GM12878 (cell line): Measurements from ENCODE around the gene ZNF48. TPM values are rescaled to one million over a fixed set of nuclear protein-coding genes. Genes with fewer than 3 reads are reported as not detected.

ENCODE experiments used
- ATF7 ChIP-seq: fragments of 450-650 bp; IDR thresholded peaks from 2 replicates; pipeline ENCODE4 v1.6.1; 2016; ENCODE audit warnings: low read depth, mild to moderate bottlenecking
- BACH1 ChIP-seq: fragments of 450-650 bp; IDR thresholded peaks from 2 replicates; pipeline ENCODE4 v1.6.1; 2017; ENCODE audit warnings: mild to moderate bottlenecking, borderline replicate concordance
- CREM ChIP-seq: IDR thresholded peaks from 2 replicates; pipeline ENCODE4 v1.6.1; 2014; ENCODE audit warnings: antibody characterized with exemption, low read depth
- ETV6 ChIP-seq, 2 experiments: fragments of 450-650 bp in 1 of 2; IDR thresholded peaks in 1 of 2; conservative IDR thresholded peaks in 1 of 2; 2 replicates each; pipeline ENCODE4 v1.6.1; 2014; ENCODE audit warnings: antibody characterized with exemption in 1 of 2, borderline replicate concordance in 1 of 2, low read depth in 1 of 2, mild to moderate bottlenecking in 1 of 2, moderate library complexity in 1 of 2
- FOXK2 ChIP-seq: fragments of 450-650 bp; IDR thresholded peaks from 2 replicates; pipeline ENCODE4 v1.6.1; 2017; ENCODE audit warnings: mild to moderate bottlenecking, moderate library complexity
- HCFC1 ChIP-seq: fragments of 150-350 bp; IDR thresholded peaks from 2 replicates; pipeline ENCODE4 v1.6.1; 2014; ENCODE audit warnings: low read length
- IRF4 ChIP-seq: IDR thresholded peaks from 2 replicates; pipeline ENCODE4 v1.6.1; 2011; ENCODE audit warnings: low read depth, low read length
- LARP7 ChIP-seq: fragments of 450-650 bp; IDR thresholded peaks from 2 replicates; pipeline ENCODE4 v1.6.1; 2017; ENCODE audit warnings: mild to moderate bottlenecking
- MLLT1 ChIP-seq: fragments of 450-650 bp; IDR thresholded peaks from 2 replicates; pipeline ENCODE4 v1.6.1; 2016; ENCODE audit warnings: mild to moderate bottlenecking
- PBX3 ChIP-seq: IDR thresholded peaks from 2 replicates; pipeline ENCODE4 v1.6.1; 2011; ENCODE audit warnings: mild to moderate bottlenecking, low read depth, low read length, moderate library complexity; ENCODE audit not compliant: insufficient replicate concordance
- POLR2AphosphoS2 ChIP-seq: IDR thresholded peaks from 2 replicates; pipeline ENCODE4 v1.6.1; 2011; ENCODE audit warnings: low read depth, mild to moderate bottlenecking, low read length, improper control_type of control experiment, moderate library complexity
- PRDM15 ChIP-seq: fragments of 450-650 bp; formaldehyde crosslinking; IDR thresholded peaks from 2 replicates; pipeline ENCODE4 v1.4.0; 2020; ENCODE audit warnings: mild to moderate bottlenecking, moderate library complexity
- RAD51 ChIP-seq: fragments of 450-650 bp; IDR thresholded peaks from 2 replicates; pipeline ENCODE4 v1.6.1; 2016; ENCODE audit warnings: moderate library complexity, mild to moderate bottlenecking, inconsistent platforms
- SP1 ChIP-seq: IDR thresholded peaks from one replicate; pipeline ENCODE4 v1.6.1; 2011; ENCODE audit warnings: low read depth, low read length
- SPI1 ChIP-seq: IDR thresholded peaks from 2 replicates; pipeline ENCODE4 v1.6.1; 2011; ENCODE audit warnings: low read depth, mild to moderate bottlenecking, low read length, moderate library complexity, borderline replicate concordance; ENCODE audit not compliant: insufficient read depth
- YBX1 ChIP-seq: fragments of 450-650 bp; IDR thresholded peaks from 2 replicates; pipeline ENCODE4 v1.6.1; 2016; ENCODE audit warnings: antibody characterized with exemption
- ZNF592 ChIP-seq: fragments of 450-650 bp; IDR thresholded peaks from 2 replicates; pipeline ENCODE4 v1.6.1; 2017; ENCODE audit warnings: mild to moderate bottlenecking, moderate library complexity
- polyA plus RNA-seq, 11 experiments: library from polyadenylated mRNA; depleted of rRNA in 4 of 11; unstranded in 6 of 11; stranded (reverse) in 5 of 11; fragments of >200 nt; fragmentation: Nextera tagmentation in 4 of 11; fragmentation: Illumina TruSeq in 1 of 11; extraction: Ambion mirVana in 4 of 11; extraction: Trizol in 1 of 11; gene quantifications; 1 replicate in 1 of 11; 2 replicates in 10 of 11; pipeline versions ENCODE4 v1.2.1 to v1.2.3, GENCODE V29; 2011 to 2016; ENCODE audit warnings: inconsistent platforms in 2 of 11, missing spikeins in 2 of 11, low read depth in 1 of 11
- total RNA-seq, 4 experiments: library from RNA; depleted of rRNA in 3 of 4; stranded (reverse); fragments of >200 nt in 3 of 4; fragmentation: Illumina TruSeq in 1 of 4; extraction: Trizol in 1 of 4; gene quantifications; 2 replicates each; pipeline versions ENCODE4 v1.2.1 to v1.2.3, GENCODE V29; 2013 to 2021

ZNF48 gene
- total and polyA plus RNA-seq, 10 of the 15 experiments (the other 5 are each of a cell fraction or from before 2014, with no cell fraction given): 0.14 to 12.0 (median 4.2) TPM

- no peak for TF ChIP-seq ZNF592
- TF ChIP-seq FOXK2: no peak
- no peak for TF ChIP-seq HCFC1
- no peak for TF ChIP-seq YBX1
- no peak for TF ChIP-seq RAD51
- 0 out of 2 replicates have a peak, but pooled peaks have one; percentile 11 for TF ChIP-seq BACH1
- no peak for TF ChIP-seq PBX3
- 0 out of 2 replicates have a peak, but pooled peaks have one; percentile 9 for TF ChIP-seq IRF4
- peak; percentile 90 for TF ChIP-seq SPI1
- no peak; the same call in 1 of the 2 replicates for TF ChIP-seq POLR2AphosphoS2
- 0 out of 2 replicates have a peak, but pooled peaks have one; percentile 18 for TF ChIP-seq LARP7
- TF ChIP-seq ATF7: peak; percentile 27; the same call in 1 of the 2 replicates
- TF ChIP-seq SP1: no peak
- TF ChIP-seq CREM: peak; percentile 28; the same call in 1 of the 2 replicates
- no peak for TF ChIP-seq PRDM15
- no peak for TF ChIP-seq MLLT1
- peak in 1 of 2 experiments; percentile 68; a peak in 1 of 4 replicates for TF ChIP-seq ETV6 (conservative IDR thresholded peaks at IDR 0.05 in 1 of 2, IDR thresholded peaks at IDR 0.05 in 1 of 2; ENCODE audit: borderline replicate concordance in 1 of 2, low read depth in 1 of 2)
Observed at GRCh38 chr16:30382111-30382881, 12.9 kb upstream of the ZNF48 start, which contains the start of gene SEPTIN1 (continued).
